GM19240 (cell line): ENCODE measurements around the gene SURF6.

ENCODE experiments used
- DNase-seq: peaks from one replicate; pipeline ENCODE4 v3.0.0; 2011; ENCODE audit warnings: low spot score; ENCODE audit not compliant: insufficient read length

Gene SURF6

GRCh38 chr9:133368249-133368881 lies 32.4 kb upstream of the SURF6 start:
- DNase-seq: no peak

GRCh38 chr9:133367778-133368177 lies 31.8 kb upstream of the SURF6 start:
- DNase-seq: no peak

DNA sequence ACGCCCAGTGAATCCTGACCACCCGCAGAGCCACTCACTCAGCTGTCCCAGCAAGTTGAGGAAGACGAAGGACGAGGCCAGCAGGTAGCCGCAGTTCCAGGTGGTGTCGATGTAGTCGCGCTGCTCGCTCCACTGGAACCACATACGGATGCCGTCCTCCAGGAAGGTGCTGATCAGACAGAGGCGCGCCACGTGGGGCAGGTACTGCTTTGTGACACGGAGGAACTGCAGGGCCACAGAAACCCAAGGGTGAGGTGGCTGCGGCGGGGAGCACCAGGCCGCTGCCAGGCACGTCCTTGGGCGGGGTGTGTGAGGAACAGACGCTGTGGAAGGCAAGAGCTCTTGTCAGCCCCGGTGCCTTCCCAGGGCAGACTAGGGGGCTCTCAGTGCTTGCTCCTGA lies 31.2 kb upstream of the SURF6 start:
- DNase-seq: no peak

DNA sequence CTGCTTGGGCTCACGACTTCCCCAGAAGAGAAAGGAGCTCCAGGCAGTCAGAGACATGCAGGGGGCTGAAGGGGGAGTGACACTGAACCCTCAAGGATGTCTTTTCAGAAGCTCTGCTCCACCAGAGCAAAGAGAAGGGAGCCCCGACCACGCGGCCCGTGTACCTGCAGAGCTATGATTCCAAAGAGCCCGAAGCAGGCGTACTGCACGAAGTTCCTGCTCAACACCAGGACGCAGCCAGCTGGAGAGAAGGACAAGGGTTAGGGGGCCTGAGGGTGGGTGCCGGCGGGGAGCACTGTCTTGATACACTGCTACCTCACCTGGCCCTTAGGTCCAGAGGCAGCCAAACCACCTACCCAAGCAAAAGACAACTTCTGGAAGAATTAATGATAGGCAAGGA lies 30.4 kb upstream of the SURF6 start:
- no peak for DNase-seq

DNA sequence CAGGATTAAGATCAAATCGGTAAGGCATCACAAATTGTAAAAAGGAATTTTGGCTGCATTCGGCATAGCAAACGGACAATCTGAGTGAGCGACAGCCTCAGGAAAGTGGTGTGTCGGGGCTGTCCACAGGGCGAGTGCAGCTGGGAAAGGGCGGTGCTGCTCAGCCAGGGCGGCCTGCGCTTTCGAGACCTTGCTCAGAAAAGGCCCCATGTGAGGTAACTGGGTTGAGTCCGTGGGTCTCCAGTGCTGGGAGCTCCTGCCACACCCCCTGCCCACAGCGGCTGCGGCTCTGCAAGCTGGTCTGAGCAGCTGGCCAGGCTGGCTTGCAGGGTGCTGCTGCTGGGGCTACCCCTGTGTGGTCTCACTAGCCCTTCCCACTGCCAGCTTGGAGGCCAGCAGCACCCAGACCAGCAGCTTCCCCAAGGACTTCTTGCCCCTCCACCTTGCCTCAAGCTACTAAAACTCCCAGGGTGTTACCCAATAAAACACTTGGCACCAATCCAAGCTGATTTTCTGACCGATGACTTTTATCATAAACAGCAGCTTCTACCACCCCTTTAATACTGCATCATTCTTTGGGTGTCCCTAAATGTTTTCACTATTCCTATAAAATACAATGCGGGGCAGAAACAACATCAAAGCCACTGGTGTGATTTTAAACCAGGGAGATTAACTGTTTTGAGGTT lies 26.5 kb upstream of the SURF6 start:
- no peak for DNase-seq

DNA sequence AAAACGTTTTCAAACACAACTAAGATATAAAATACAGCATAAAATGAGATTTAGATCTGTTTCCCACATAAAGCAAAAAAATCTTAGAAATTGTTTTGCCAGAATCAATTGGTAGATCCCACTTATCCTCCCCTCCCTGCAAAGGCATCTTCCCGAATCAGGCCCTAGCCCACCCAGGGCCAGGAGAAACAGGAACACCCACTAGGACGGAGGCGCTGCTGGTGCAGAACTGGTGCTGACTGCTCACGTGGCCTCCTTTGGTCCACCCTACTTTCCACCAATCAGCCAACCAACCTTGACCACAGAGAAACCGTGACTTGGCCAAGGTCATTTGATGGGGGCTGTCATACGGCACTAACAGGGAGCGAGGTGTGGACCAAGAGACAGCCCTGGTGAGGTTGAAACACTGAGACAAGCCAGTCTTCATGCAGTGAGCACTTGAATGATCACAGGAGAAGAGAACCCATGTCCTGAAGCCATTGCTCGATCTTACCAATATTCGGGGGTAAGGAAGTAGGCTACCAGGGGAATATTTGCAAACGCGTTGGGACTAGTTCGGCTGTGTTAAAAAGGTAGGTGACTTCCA lies 25.6 kb upstream of the SURF6 start:
- DNase-seq: no peak

GRCh38 chr9:133360400-133361393 lies 24.7 kb upstream of the SURF6 start:
- DNase-seq: no peak

DNA sequence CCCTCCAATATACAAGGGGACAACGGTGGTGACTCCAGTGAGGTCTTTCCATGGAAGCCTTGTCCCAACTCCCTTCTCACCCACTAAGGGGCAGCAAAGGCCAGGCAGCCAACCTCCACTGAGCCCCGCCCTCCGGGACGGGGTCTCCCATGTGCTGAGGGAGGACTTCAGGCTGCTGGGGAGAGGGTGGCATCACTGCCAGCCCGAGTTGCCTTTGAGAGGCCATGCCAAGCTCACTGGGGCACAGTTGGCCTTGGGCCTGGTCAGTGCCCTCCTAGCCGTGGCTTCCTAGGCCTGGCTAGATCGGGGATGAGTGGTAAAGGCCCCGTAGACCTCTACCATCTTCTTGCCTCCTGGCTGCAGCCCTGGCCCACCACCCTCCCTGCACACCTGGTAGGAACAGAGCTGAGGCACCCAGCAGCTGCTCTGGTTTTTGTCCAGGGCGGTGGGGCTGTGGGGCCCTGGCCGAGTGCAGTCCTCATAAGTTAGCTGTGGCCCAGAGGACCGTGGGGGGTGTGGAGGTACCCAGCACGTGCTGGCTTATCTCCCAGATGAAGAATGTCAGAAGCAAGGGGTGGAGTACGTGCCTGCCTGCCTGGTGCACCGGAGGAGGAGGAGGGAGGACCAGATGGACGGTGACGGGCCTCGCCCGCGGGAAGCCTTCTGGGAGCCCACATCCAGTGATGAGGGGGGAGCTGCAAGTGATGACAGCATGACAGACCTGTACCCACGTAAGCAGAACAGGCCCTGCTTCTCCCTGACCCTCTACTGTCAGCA lies 23.6 kb upstream of the SURF6 start:
- no peak for DNase-seq

GRCh38 chr9:133357656-133358055 lies 21.7 kb upstream of the SURF6 start:
- DNase-seq: no peak

DNA sequence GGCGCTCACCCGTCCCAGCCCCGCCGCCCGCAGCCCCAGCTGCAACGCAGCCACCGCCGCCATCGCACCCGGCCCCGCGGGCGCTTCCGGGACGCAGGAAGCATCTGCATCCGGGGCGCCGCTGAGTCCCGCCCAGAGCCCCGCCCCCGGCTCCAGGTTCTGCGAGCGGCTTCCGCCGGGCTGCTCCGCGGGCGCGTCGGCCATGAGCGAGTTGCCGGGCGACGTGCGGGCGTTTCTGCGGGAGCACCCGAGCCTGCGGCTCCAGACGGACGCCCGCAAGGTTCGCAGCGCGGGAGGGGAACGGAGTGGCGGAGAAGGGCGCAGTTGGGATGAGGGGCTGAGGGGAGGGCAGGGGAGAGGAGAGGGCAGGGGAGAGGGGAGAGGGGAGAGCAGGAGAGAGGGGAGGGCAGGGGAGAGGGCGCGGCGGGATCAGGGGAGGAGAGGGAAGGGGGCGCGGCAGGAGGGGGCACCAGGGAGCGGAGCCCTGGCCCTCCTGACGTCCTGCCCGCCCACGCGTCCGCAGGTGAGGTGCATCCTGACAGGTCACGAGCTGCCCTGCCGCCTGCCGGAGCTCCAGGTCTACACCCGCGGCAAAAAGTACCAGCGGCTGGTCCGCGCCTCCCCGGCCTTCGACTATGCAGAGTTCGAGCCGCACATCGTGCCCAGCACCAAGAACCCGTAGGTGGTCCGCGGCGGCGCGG lies 20.6 kb upstream of the SURF6 start, which contains the start of the genes SURF1 and SURF2:
Gene SURF1 (minus strand): TSS at position 97 of the 701 bp plus-strand sequence. CDS start 34 bp downstream, at position 63.
Gene SURF2 (plus strand): TSS at position 160 of the 701 bp plus-strand sequence. CDS start 43 bp downstream, at position 203.
- peak; percentile 71 for DNase-seq

GRCh38 chr9:133355881-133356357 lies 19.9 kb upstream of the SURF6 start:
- DNase-seq: no peak

DNA sequence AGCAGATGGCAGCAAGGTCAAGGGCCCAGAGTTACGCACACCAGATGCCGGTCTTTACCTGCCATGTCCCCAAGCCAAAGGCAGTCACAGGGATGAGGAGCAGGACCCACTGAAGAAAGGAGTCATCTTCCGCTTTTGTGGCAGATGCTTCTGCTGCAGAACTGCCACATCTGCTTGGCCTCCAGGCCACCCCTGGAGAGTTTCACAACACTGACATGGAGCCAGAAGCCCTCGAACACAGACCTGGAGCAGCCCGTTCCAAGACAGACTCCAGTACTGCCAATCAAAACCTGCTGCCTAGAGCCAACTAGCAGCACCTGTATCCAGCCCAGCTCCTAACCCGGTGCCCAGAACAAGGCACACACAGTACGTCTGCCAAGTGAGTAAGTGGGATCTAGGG lies 18.8 kb upstream of the SURF6 start:
- no peak for DNase-seq

DNA sequence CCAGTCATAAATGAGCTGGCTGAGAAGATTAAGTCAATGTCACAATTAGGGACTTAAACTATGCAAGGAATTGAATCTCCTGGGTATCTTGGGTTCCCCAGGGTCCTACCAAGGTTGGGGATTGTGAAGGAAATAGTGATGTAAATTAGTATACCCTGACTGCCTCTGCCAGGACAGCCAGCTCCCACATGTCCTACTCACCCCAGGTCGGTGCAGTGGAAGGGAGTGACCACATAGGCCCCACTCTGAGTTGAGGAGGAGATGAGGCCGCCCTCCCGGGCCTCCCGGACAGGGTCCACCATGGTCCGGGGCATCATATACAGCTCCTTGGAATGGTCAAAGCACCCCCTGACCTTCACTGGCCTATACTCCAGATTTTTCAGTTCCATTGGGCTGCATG lies 17.6 kb upstream of the SURF6 start:
- DNase-seq: no peak

- DNase-seq: no peak
Observed at GRCh38 chr9:133352635-133353340, 16.8 kb upstream of the SURF6 start.

DNA sequence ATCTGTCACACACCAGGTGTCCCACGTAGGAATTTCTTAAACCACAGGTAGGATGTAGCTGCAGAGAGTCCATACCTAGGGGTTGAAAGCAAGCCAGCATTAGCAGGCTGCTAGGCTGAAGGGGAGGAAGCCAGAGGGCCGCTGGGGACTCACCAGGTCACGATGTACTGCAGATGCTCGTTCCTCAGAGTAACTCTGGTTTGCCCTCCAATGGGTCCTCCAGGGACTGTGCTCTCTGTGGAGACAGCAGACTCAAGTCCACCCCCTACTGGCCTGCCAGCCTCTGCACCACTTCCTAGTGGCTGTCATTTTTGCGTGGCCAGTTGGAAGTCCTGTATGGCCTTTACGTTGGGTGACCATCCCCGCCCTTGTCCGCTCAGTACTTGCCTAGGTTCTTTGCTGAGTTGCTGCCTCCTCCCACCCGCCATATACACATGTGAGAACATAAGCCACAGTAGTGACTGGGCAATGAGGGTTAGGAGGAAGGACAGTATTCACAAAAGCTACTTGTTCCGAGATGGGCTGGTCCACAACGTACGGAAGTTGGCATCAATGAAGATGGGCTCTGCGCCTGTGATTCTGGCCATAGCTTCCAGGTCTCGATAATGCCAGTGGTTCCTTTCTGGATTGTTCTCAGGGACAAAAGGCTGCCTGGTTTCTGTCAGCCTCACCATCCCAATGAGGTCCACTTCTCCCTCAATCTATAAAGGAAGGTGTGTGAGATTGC lies 16.1 kb upstream of the SURF6 start:
- DNase-seq: no peak

- DNase-seq: no peak
Observed at GRCh38 chr9:133351526-133351907, 15.5 kb upstream of the SURF6 start.

- no peak for DNase-seq
Observed at GRCh38 chr9:133349965-133350616, 14.1 kb upstream of the SURF6 start.
